K562 (cell line): ENCODE results near the gene ZDHHC14. TPM values are rescaled to one million over a fixed set of nuclear protein-coding genes. Genes with fewer than 3 reads are reported as not detected.

Experiments
- ATAC-seq: fragments of 200-7000 bp; cut with Tn5 transposase; 3 replicates; pipeline ENCODE4 v1.9.1; 2020; ENCODE audit warnings: moderate library complexity
- BruUV-seq: library from RNA; stranded (reverse); fragments of 400-500 nt; replicated peaks from 2 replicates; lab custom pipeline; 2021; lab: Mats Ljungman, UMichigan
- CTCF ChIA-PET: fragments of 300-600 bp; formaldehyde crosslinking; extraction: SDS; loops from one replicate; lab custom pipeline; 2021; ENCODE audit warnings: low intra/inter-chr PET ratio; lab: Yijun Ruan, JAX
- POLR2A ChIA-PET: fragments of 300-600, 350-650 bp; sonication (Branson Sonifier 250); formaldehyde crosslinking; extraction: SDS; loops from one replicate; lab custom pipeline; 2021; ENCODE audit warnings: antibody characterized with exemption, inconsistent platforms; lab: Yijun Ruan, JAX
- DNase-seq, 4 experiments: peaks; one replicate each; pipeline versions ENCODE4 v3.0.0 to v3.0.0-alpha.2; 2011 to 2018; ENCODE audit warnings: low spot score in 3 of 4, mixed read lengths in 3 of 4; ENCODE audit errors: extremely low read depth in 1 of 4
- FAIRE-seq: peaks from 2 replicates; lab custom pipeline; 2011; peaks lifted over from hg19 to GRCh38; lab: Jason Lieb, UNC
- H2AFZ ChIP-seq: 2 replicates; pipeline ENCODE4 v1.6.0; 2011; ENCODE audit warnings: low read depth, low read length, control low read depth, inconsistent platforms
- H3K27ac ChIP-seq: fragments of 200-600 bp; 3 replicates; pipeline ENCODE4 v1.8.0; 2011; ENCODE audit warnings: low read depth, mild to moderate bottlenecking, control low read depth, inconsistent platforms, low read length, moderate library complexity, mixed read lengths; ENCODE audit errors: extremely low read depth
- H3K27me3 ChIP-seq, 2 experiments: fragments of 300-600 bp in 1 of 2; 2 replicates in 1 of 2; 3 replicates in 1 of 2; pipeline versions ENCODE4 v1.6.0 to v1.8.0; 2011; ENCODE audit warnings: inconsistent platforms in 2 of 2, low read length in 2 of 2, mild to moderate bottlenecking in 1 of 2, mixed read lengths in 1 of 2, moderate library complexity in 1 of 2; ENCODE audit not compliant: control insufficient read depth in 2 of 2, insufficient read depth in 2 of 2
- H3K36me3 ChIP-seq: fragments of 300-600 bp; 3 replicates; pipeline ENCODE4 v1.8.0; 2011; ENCODE audit warnings: mild to moderate bottlenecking, low read length, inconsistent platforms; ENCODE audit not compliant: control insufficient read depth, insufficient read depth
- H3K4me1 ChIP-seq, 2 experiments: fragments of 200-600 bp in 1 of 2; replicated peaks in 1 of 2; 2 replicates in 1 of 2; 3 replicates in 1 of 2; pipeline versions ENCODE4 v1.5.1 to v1.8.0; 2011; ENCODE audit warnings: inconsistent platforms in 2 of 2, low read length in 2 of 2, mild to moderate bottlenecking in 1 of 2, mixed read lengths in 1 of 2, moderate library complexity in 1 of 2; ENCODE audit not compliant: control insufficient read depth in 2 of 2, insufficient read depth in 2 of 2
- H3K4me2 ChIP-seq: 2 replicates; pipeline ENCODE4 v1.6.1; 2011; ENCODE audit warnings: low read length, control low read depth, inconsistent platforms, mixed read lengths; ENCODE audit not compliant: insufficient read depth
- H3K4me3 ChIP-seq: fragments of 200-600 bp; sonication (generic), shearing (Covaris generic); 2 replicates; pipeline ENCODE4 v1.5.1; 2016; ENCODE audit warnings: control low read depth, inconsistent platforms
- H3K79me2 ChIP-seq: fragments of 200-600 bp; 3 replicates; pipeline ENCODE4 v1.8.0; 2011; ENCODE audit warnings: low read length, inconsistent platforms; ENCODE audit not compliant: control insufficient read depth, insufficient read depth
- H3K9ac ChIP-seq, 2 experiments: 2 replicates each; pipeline versions ENCODE4 v1.6.0 to v1.6.1; 2011; ENCODE audit warnings: low read depth in 2 of 2, low read length in 2 of 2, control low read depth in 1 of 2, inconsistent platforms in 1 of 2, mild to moderate bottlenecking in 1 of 2, mixed read lengths in 1 of 2; ENCODE audit not compliant: insufficient read depth in 1 of 2
- H3K9me1 ChIP-seq: one replicate; pipeline ENCODE4 v1.6.0; 2011; ENCODE audit warnings: inconsistent platforms, mild to moderate bottlenecking, low read length, moderate library complexity; ENCODE audit not compliant: control insufficient read depth, insufficient read depth
- H3K9me3 ChIP-seq: replicated peaks from 2 replicates; pipeline ENCODE4 v1.5.1; 2011; ENCODE audit warnings: low read depth, low read length, inconsistent platforms; ENCODE audit not compliant: control insufficient read depth, insufficient read depth
- H4K20me1 ChIP-seq: replicated peaks from 2 replicates; pipeline ENCODE4 v1.6.1; 2011; ENCODE audit warnings: low read length, inconsistent platforms, mixed read lengths; ENCODE audit not compliant: control insufficient read depth, insufficient read depth
- ARNT ChIP-seq, 2 experiments: fragments of 450-650 bp; IDR thresholded peaks; 2 replicates each; pipeline ENCODE4 v1.6.1; 2016; ENCODE audit warnings: mild to moderate bottlenecking in 1 of 2
- KDM5B ChIP-seq: fragments of 200-600 bp; sonication (generic); IDR thresholded peaks from 2 replicates; pipeline ENCODE4 v1.6.1; 2012; ENCODE audit warnings: low read depth, mild to moderate bottlenecking, moderate library complexity, low read length, control low read depth, inconsistent platforms; ENCODE audit not compliant: insufficient replicate concordance
- LEF1 ChIP-seq: fragments of 450-650 bp; IDR thresholded peaks from 2 replicates; pipeline ENCODE4 v1.6.1; 2016; ENCODE audit warnings: mild to moderate bottlenecking
- MITF ChIP-seq: IDR thresholded peaks from 2 replicates; pipeline ENCODE4 v1.6.1; 2014; ENCODE audit warnings: antibody characterized with exemption
- MYNN ChIP-seq, 2 experiments: sonication (generic); formaldehyde crosslinking in 1 of 2; IDR thresholded peaks; 2 replicates each; pipeline versions ENCODE4 v1.5.0 to v1.6.1; 2016 to 2020; ENCODE audit warnings: antibody characterized with exemption in 1 of 2, missing genetic modification reagents in 1 of 2
- PRMT5 ChIP-seq: sonication (generic); formaldehyde crosslinking; IDR thresholded peaks from 2 replicates; pipeline ENCODE4 v1.5.0; 2020; ENCODE audit warnings: missing genetic modification reagents
- STAT6 ChIP-seq: sonication (generic); formaldehyde crosslinking; IDR thresholded peaks from 2 replicates; pipeline ENCODE4 v1.8.1; 2023; ENCODE audit warnings: mild to moderate bottlenecking, missing genetic modification reagents
- THAP12 ChIP-seq: fragments of 250-450 bp; sonication (Bioruptor Pico); IDR thresholded peaks from 2 replicates; pipeline ENCODE4 v1.9.0; 2021; ENCODE audit warnings: mild to moderate bottlenecking, inconsistent platforms
- ZNF316 ChIP-seq: fragments of 450-650 bp; IDR thresholded peaks from 2 replicates; pipeline ENCODE4 v1.6.1; 2016
- ZNF41 ChIP-seq: fragments of 250-450 bp; sonication (Bioruptor Pico); conservative IDR thresholded peaks from 2 replicates; pipeline ENCODE4 v1.4.0; 2020; ENCODE audit warnings: mild to moderate bottlenecking
- ZNF444 ChIP-seq: fragments of 250-450 bp; sonication (Bioruptor Pico); IDR thresholded peaks from 2 replicates; pipeline ENCODE4 v1.4.0; 2020; ENCODE audit warnings: mild to moderate bottlenecking, moderate library complexity
- ZNF512 ChIP-seq: IDR thresholded peaks from 2 replicates; pipeline ENCODE4 v1.6.1; 2016; ENCODE audit warnings: missing genetic modification characterization, missing compliant biosample characterization
- WGBS: fragments of 100-300 bp; shearing (Covaris generic); methylation state at CpG from one replicate; pipeline ENCODE4 v1.1.6; 2016; ENCODE audit warnings: low coverage, mixed read lengths; ENCODE audit not compliant: insufficient coverage; ENCODE audit errors: missing lambda C conversion rate; 5-methylcytosine and 5-hydroxymethylcytosine counted together
- in situ Hi-C: fragments of 300-500 bp; cut with MboI; formaldehyde crosslinking; loops from 4 replicates; pipeline ENCODE4 v1.15.0; 2018; ENCODE audit warnings: inconsistent platforms, mixed read lengths
- intact Hi-C: fragments of 100-400 bp; cut with micrococcal nuclease; formaldehyde crosslinking; loops from 2 replicates; pipeline ENCODE4 v1.14.2; 2022
- polyA plus RNA-seq, 8 experiments: library from polyadenylated mRNA; depleted of rRNA in 4 of 8; stranded (reverse) in 5 of 8; unstranded in 3 of 8; fragments of >200 nt; fragmentation: Nextera tagmentation in 2 of 8; fragmentation: Illumina TruSeq in 1 of 8; extraction: Ambion mirVana in 2 of 8; extraction: Trizol in 1 of 8; gene quantifications; 2 replicates each; pipeline versions ENCODE4 v1.2.1 to v1.2.3, GENCODE V29; 2011 to 2014; ENCODE audit warnings: inconsistent platforms in 1 of 8, missing spikeins in 1 of 8
- total RNA-seq, 7 experiments: library from RNA; depleted of rRNA in 6 of 7; stranded (reverse); fragments of >200 nt in 6 of 7; fragmentation: Illumina TruSeq in 2 of 7; extraction: Trizol in 2 of 7; gene quantifications; 2 replicates each; pipeline versions ENCODE4 v1.2.1 to v1.2.3, GENCODE V29; 2011 to 2021; ENCODE audit warnings: low replicate concordance in 1 of 7

ZDHHC14 gene
- total and polyA plus RNA-seq, 9 of the 15 experiments (the other 6 are each of a cell fraction or from before 2014, with no cell fraction given) = 0.92 to 23.1 (median 13.8) TPM

GRCh38 chr6:157390273-157391060, 9.5 kb downstream of the ZDHHC14 start:
- ChIA-PET CTCF (no interaction called here), POLR2A (no interaction called here)
- no peak overlapping the region for H3K4me2 ChIP-seq
- DNase-seq (no peak), FAIRE-seq (no peak), ATAC-seq (no peak)
- H3K27ac ChIP-seq = no peak overlapping the region
- H3K4me1 ChIP-seq = peaks cover 21 to 34% of the 10 kb centered on the region in 2 experiments
- BruUV-seq = no TSS peak
- WGBS = 81% methylated on average over 4 of the region's 4 CpGs
- no peak overlapping the region for H3K9ac ChIP-seq
- in situ Hi-C loops = no loop called here
- no peaks in the 10 kb centered on the region for H3K27me3 ChIP-seq
- no peak overlapping the region for H3K4me3 ChIP-seq
- peaks cover 75% of the 10 kb centered on the region for H3K79me2 ChIP-seq
- no peak overlapping the region for H2AFZ ChIP-seq
- peaks cover 22% of the 10 kb centered on the region for H3K36me3 ChIP-seq
- intact Hi-C loops = no loop called here
- H4K20me1 ChIP-seq = no peaks in the 10 kb centered on the region
- peaks cover 18% of the 10 kb centered on the region for H3K9me3 ChIP-seq
- no peaks in the 10 kb centered on the region for H3K9me1 ChIP-seq
- TF ChIP-seq MITF (no peak), MYNN (IDR thresholded peaks at IDR 0.05) (no peak), MYNN (CRISPR knock-in tag; IDR thresholded peaks at IDR 0.05) (no peak), KDM5B (no peak), STAT6 (CRISPR knock-in tag) (no peak), ZNF444 (CRISPR knock-in tag) (no peak), PRMT5 (CRISPR knock-in tag) (no peak), LEF1 (no peak), ZNF41 (CRISPR knock-in tag) (no peak), ZNF512 (tag) (peak; percentile 72), THAP12 (CRISPR knock-in tag) (no peak), ARNT (IDR thresholded peaks at IDR 0.05) (peak in 1 of 2 experiments; percentile 40; a peak in 1 of 4 replicates), ZNF316 (0 out of 2 replicates have a peak, but pooled peaks have one; percentile 3)
